Glutamatergic neuron (in vitro differentiated cells): ENCODE data around the gene DCAF8. TPM values are rescaled to one million over a fixed set of nuclear protein-coding genes. Genes with fewer than 3 reads are reported as not detected.
A peak's percentile ranks its signal among the peaks of the same experiment; 100 is the strongest.

Experiments used
- DNase-seq: peaks from one replicate; pipeline ENCODE4 v3.0.0; 2022
- H3K27ac Mint-ChIP-seq: one replicate; pipeline ENCODE4 v1.8.0; 2020; ENCODE audit warnings: mild to moderate bottlenecking, mixed read lengths, inconsistent platforms; ENCODE audit not compliant: unreplicated experiment
- H3K27me3 Mint-ChIP-seq: one replicate; pipeline ENCODE4 v1.8.0; 2020; ENCODE audit warnings: mild to moderate bottlenecking, moderate library complexity, mixed read lengths, inconsistent platforms; ENCODE audit not compliant: unreplicated experiment
- H3K36me3 Mint-ChIP-seq: one replicate; pipeline ENCODE4 v1.8.0; 2020; ENCODE audit warnings: mild to moderate bottlenecking, mixed read lengths, inconsistent platforms; ENCODE audit not compliant: unreplicated experiment
- H3K4me1 Mint-ChIP-seq: one replicate; pipeline ENCODE4 v1.8.0; 2020; ENCODE audit warnings: mild to moderate bottlenecking, low read depth, mixed read lengths, inconsistent platforms; ENCODE audit not compliant: unreplicated experiment
- H3K4me3 Mint-ChIP-seq: one replicate; pipeline ENCODE4 v1.8.0; 2020; ENCODE audit warnings: mild to moderate bottlenecking, mixed read lengths, inconsistent platforms; ENCODE audit not compliant: unreplicated experiment
- H3K9me3 Mint-ChIP-seq: one replicate; pipeline ENCODE4 v1.8.0; 2020; ENCODE audit warnings: mild to moderate bottlenecking, moderate library complexity, mixed read lengths, inconsistent platforms; ENCODE audit not compliant: unreplicated experiment
- CTCF ChIP-seq: fragments of 200-600 bp; sonication (generic); IDR thresholded peaks from one replicate; pipeline ENCODE4 v1.5.0; 2021; ENCODE audit not compliant: partially characterized antibody, unreplicated experiment
- total RNA-seq: library from RNA; stranded (reverse); fragmentation: NEBNext Ultra II Directional; extraction: Animal tissue kit (Norgen Biotek cat#: 25700); gene quantifications from one replicate; pipeline ENCODE4 v1.2.1, GENCODE V29; 2021; ENCODE audit not compliant: unreplicated experiment

Gene DCAF8
- total RNA-seq, 1 donor from 2014 or later, result 146 TPM

GRCh38 chr1:160193091-160193819 lies 69.1 kb downstream of the DCAF8 start:
- peaks cover 1% of the 10 kb centered on the region for H3K9me3 Mint-ChIP-seq
- H3K4me1 Mint-ChIP-seq, result peaks cover 2% of the 10 kb centered on the region
- no peaks in the 10 kb centered on the region for H3K36me3 Mint-ChIP-seq
- peak; percentile 94 for DNase-seq
- H3K27me3 Mint-ChIP-seq, result peaks cover 5% of the 10 kb centered on the region
- H3K27ac Mint-ChIP-seq, result no peak overlapping the region
- peak; percentile 95 for TF ChIP-seq CTCF
- H3K4me3 Mint-ChIP-seq, result no peak overlapping the region

- no peak overlapping the region for H3K4me3 Mint-ChIP-seq
- H3K27me3 Mint-ChIP-seq, result peaks cover 9% of the 10 kb centered on the region
- H3K4me1 Mint-ChIP-seq, result peaks cover 2% of the 10 kb centered on the region
- no peak for DNase-seq
- no peak overlapping the region for H3K27ac Mint-ChIP-seq
- peaks cover 1% of the 10 kb centered on the region for H3K9me3 Mint-ChIP-seq
- no peak for TF ChIP-seq CTCF
- no peaks in the 10 kb centered on the region for H3K36me3 Mint-ChIP-seq
Observed at GRCh38 chr1:160192234-160192633, 70.1 kb downstream of the DCAF8 start.

- peaks cover 9% of the 10 kb centered on the region for H3K27me3 Mint-ChIP-seq
- H3K9me3 Mint-ChIP-seq, result peaks cover 1% of the 10 kb centered on the region
- DNase-seq, result no peak
- H3K36me3 Mint-ChIP-seq, result no peaks in the 10 kb centered on the region
- no peak overlapping the region for H3K27ac Mint-ChIP-seq
- no peak overlapping the region for H3K4me3 Mint-ChIP-seq
- TF ChIP-seq CTCF, result no peak
- peaks cover 2% of the 10 kb centered on the region for H3K4me1 Mint-ChIP-seq
Observed at GRCh38 chr1:160191756-160192155, 70.6 kb downstream of the DCAF8 start.

- Mint-ChIP-seq H3K27me3 (peaks cover 9% of the 10 kb centered on the region), H3K4me1 (peaks cover 2% of the 10 kb centered on the region), H3K9me3 (peaks cover 1% of the 10 kb centered on the region), H3K27ac (no peak within 1 kb of the TSS), H3K4me3 (no peak within 1 kb of the TSS), H3K36me3 (no peaks in the 10 kb centered on the region)
- no peak for TF ChIP-seq CTCF
- no peak for DNase-seq
Observed at GRCh38 chr1:160189649-160190625, 72.4 kb downstream of the DCAF8 start, which contains the start of gene CASQ1. TSS of gene CASQ1 (plus strand) at chr1:160190575. CDS start at chr1:160190752, 177 bp downstream.
